Body of pancreas (tissue), 4 donors: ENCODE measurements around the gene COX5B.

Experiments used
- CTCF ChIP-seq, 7 experiments: fragments of 450-650 bp in 4 of 7; fragments of 200-600 bp in 3 of 7; sonication (generic) in 3 of 7; IDR thresholded peaks; one replicate each; pipeline ENCODE4 v1.5.1; 2016 to 2019; ENCODE audit warnings: antibody characterized with exemption in 7 of 7
- POLR2A ChIP-seq, 3 donors: fragments of 450-650 bp; IDR thresholded peaks; one replicate each; pipeline ENCODE4 v1.6.1; 2016; ENCODE audit warnings: antibody characterized with exemption in 3 of 3, mild to moderate bottlenecking in 2 of 3

GRCh38 chr2:97691166-97691565, 45.3 kb downstream of the COX5B start:
- no peak for TF ChIP-seq CTCF (IDR thresholded peaks at IDR 0.05)
- no peak for TF ChIP-seq POLR2A (IDR thresholded peaks at IDR 0.05)
